Glutamatergic neuron (in vitro differentiated cells): Measurements from ENCODE around the gene BHLHE41. TPM values are rescaled to one million over a fixed set of nuclear protein-coding genes. Genes with fewer than 3 reads are reported as not detected.

Source experiments
- DNase-seq: peaks from one replicate; pipeline ENCODE4 v3.0.0; 2022
- H3K27ac Mint-ChIP-seq: one replicate; pipeline ENCODE4 v1.8.0; 2020; ENCODE audit warnings: mild to moderate bottlenecking, mixed read lengths, inconsistent platforms; ENCODE audit not compliant: unreplicated experiment
- H3K27me3 Mint-ChIP-seq: one replicate; pipeline ENCODE4 v1.8.0; 2020; ENCODE audit warnings: mild to moderate bottlenecking, moderate library complexity, mixed read lengths, inconsistent platforms; ENCODE audit not compliant: unreplicated experiment
- H3K36me3 Mint-ChIP-seq: one replicate; pipeline ENCODE4 v1.8.0; 2020; ENCODE audit warnings: mild to moderate bottlenecking, mixed read lengths, inconsistent platforms; ENCODE audit not compliant: unreplicated experiment
- H3K4me1 Mint-ChIP-seq: one replicate; pipeline ENCODE4 v1.8.0; 2020; ENCODE audit warnings: mild to moderate bottlenecking, low read depth, mixed read lengths, inconsistent platforms; ENCODE audit not compliant: unreplicated experiment
- H3K4me3 Mint-ChIP-seq: one replicate; pipeline ENCODE4 v1.8.0; 2020; ENCODE audit warnings: mild to moderate bottlenecking, mixed read lengths, inconsistent platforms; ENCODE audit not compliant: unreplicated experiment
- H3K9me3 Mint-ChIP-seq: one replicate; pipeline ENCODE4 v1.8.0; 2020; ENCODE audit warnings: mild to moderate bottlenecking, moderate library complexity, mixed read lengths, inconsistent platforms; ENCODE audit not compliant: unreplicated experiment
- CTCF ChIP-seq: fragments of 200-600 bp; sonication (generic); IDR thresholded peaks from one replicate; pipeline ENCODE4 v1.5.0; 2021; ENCODE audit not compliant: partially characterized antibody, unreplicated experiment
- total RNA-seq: library from RNA; stranded (reverse); fragmentation: NEBNext Ultra II Directional; extraction: Animal tissue kit (Norgen Biotek cat#: 25700); gene quantifications from one replicate; pipeline ENCODE4 v1.2.1, GENCODE V29; 2021; ENCODE audit not compliant: unreplicated experiment

BHLHE41 gene
- total RNA-seq, 1 donor from 2014 or later: 3.6 TPM

GRCh38 chr12:26135010-26135420 lies 10.2 kb upstream of the BHLHE41 start:
- no peak for DNase-seq
- H3K4me1 Mint-ChIP-seq: no peaks in the 10 kb centered on the region
- no peaks in the 10 kb centered on the region for H3K36me3 Mint-ChIP-seq
- H3K27ac Mint-ChIP-seq: no peak overlapping the region
- no peak overlapping the region for H3K4me3 Mint-ChIP-seq
- H3K27me3 Mint-ChIP-seq: peaks cover 2% of the 10 kb centered on the region
- H3K9me3 Mint-ChIP-seq: peaks cover 3% of the 10 kb centered on the region
- TF ChIP-seq CTCF: no peak

GRCh38 chr12:26134540-26134939 lies 9.7 kb upstream of the BHLHE41 start:
- Mint-ChIP-seq H3K27ac (no peak overlapping the region), H3K4me3 (no peak overlapping the region), H3K4me1 (no peaks in the 10 kb centered on the region), H3K27me3 (peaks cover 2% of the 10 kb centered on the region), H3K36me3 (no peaks in the 10 kb centered on the region), H3K9me3 (peaks cover 3% of the 10 kb centered on the region)
- TF ChIP-seq CTCF: no peak
- no peak for DNase-seq

- TF ChIP-seq CTCF: no peak
- no peak overlapping the region for H3K4me3 Mint-ChIP-seq
- no peak overlapping the region for H3K27ac Mint-ChIP-seq
- peaks cover 3% of the 10 kb centered on the region for H3K9me3 Mint-ChIP-seq
- DNase-seq: no peak
- no peaks in the 10 kb centered on the region for H3K4me1 Mint-ChIP-seq
- H3K36me3 Mint-ChIP-seq: no peaks in the 10 kb centered on the region
- H3K27me3 Mint-ChIP-seq: peaks cover 2% of the 10 kb centered on the region
Measured at GRCh38 chr12:26133521-26133920, 8.7 kb upstream of the BHLHE41 start.

GRCh38 chr12:26132866-26133265 lies 8.0 kb upstream of the BHLHE41 start:
- no peak for TF ChIP-seq CTCF
- peaks cover 3% of the 10 kb centered on the region for H3K9me3 Mint-ChIP-seq
- no peaks in the 10 kb centered on the region for H3K4me1 Mint-ChIP-seq
- H3K27me3 Mint-ChIP-seq: peaks cover 2% of the 10 kb centered on the region
- no peak overlapping the region for H3K4me3 Mint-ChIP-seq
- no peak overlapping the region for H3K27ac Mint-ChIP-seq
- no peak for DNase-seq
- no peaks in the 10 kb centered on the region for H3K36me3 Mint-ChIP-seq

GRCh38 chr12:26131936-26132335 lies 7.1 kb upstream of the BHLHE41 start:
- DNase-seq: no peak
- peaks cover 2% of the 10 kb centered on the region for H3K27me3 Mint-ChIP-seq
- TF ChIP-seq CTCF: no peak
- H3K9me3 Mint-ChIP-seq: peaks cover 6% of the 10 kb centered on the region
- no peak overlapping the region for H3K27ac Mint-ChIP-seq
- no peaks in the 10 kb centered on the region for H3K36me3 Mint-ChIP-seq
- H3K4me3 Mint-ChIP-seq: no peak overlapping the region
- peaks cover 3% of the 10 kb centered on the region for H3K4me1 Mint-ChIP-seq
